MCF 10A (cell line): ENCODE data around the gene RUVBL2. TPM values are rescaled to one million over a fixed set of nuclear protein-coding genes. Genes with fewer than 3 reads are reported as not detected.
"Not testable (repeated sequence)": the region's sequence is repeated elsewhere in the genome, so short reads cannot be mapped to it uniquely, and the experiment has no call there.

ENCODE experiments used
- BruUV-seq: library from RNA; stranded (reverse); fragments of 400-500 nt; replicated peaks from 2 replicates; lab custom pipeline; 2021; lab: Mats Ljungman, UMichigan
- CTCF ChIA-PET: fragments of 300-600 bp; sonication (Branson Sonifier 250); formaldehyde crosslinking; extraction: SDS; loops from one replicate; lab custom pipeline; 2021; ENCODE audit warnings: antibody characterized with exemption, inconsistent platforms; lab: Yijun Ruan, JAX
- POLR2A ChIA-PET: fragments of 300-600, 350-650 bp; sonication (Branson Sonifier 250); formaldehyde crosslinking; extraction: SDS; loops from one replicate; lab custom pipeline; 2020; ENCODE audit warnings: antibody characterized with exemption, inconsistent platforms; lab: Yijun Ruan, JAX
- DNase-seq: peaks from one replicate; pipeline ENCODE4 v3.0.0-alpha.2; 2018; ENCODE audit not compliant: unreplicated experiment
- H3K27ac Mint-ChIP-seq: one replicate; pipeline ENCODE4 v1.8.0; 2022; ENCODE audit warnings: mild to moderate bottlenecking, low read depth, mixed read lengths; ENCODE audit not compliant: unreplicated experiment
- H3K27me3 Mint-ChIP-seq: one replicate; pipeline ENCODE4 v1.8.0; 2022; ENCODE audit warnings: mixed read lengths; ENCODE audit not compliant: insufficient read depth, unreplicated experiment
- H3K36me3 Mint-ChIP-seq: one replicate; pipeline ENCODE4 v1.8.0; 2022; ENCODE audit warnings: mild to moderate bottlenecking, moderate library complexity, mixed read lengths; ENCODE audit not compliant: insufficient read depth, unreplicated experiment
- H3K4me1 Mint-ChIP-seq: one replicate; pipeline ENCODE4 v1.8.0; 2022; ENCODE audit warnings: mixed read lengths; ENCODE audit not compliant: insufficient read depth, unreplicated experiment
- H3K4me3 Mint-ChIP-seq: one replicate; pipeline ENCODE4 v1.8.0; 2022; ENCODE audit warnings: mild to moderate bottlenecking, moderate library complexity, mixed read lengths; ENCODE audit not compliant: unreplicated experiment
- H3K9me3 Mint-ChIP-seq: one replicate; pipeline ENCODE4 v1.8.0; 2022; ENCODE audit warnings: mixed read lengths; ENCODE audit not compliant: unreplicated experiment
- CTCF ChIP-seq: fragments of 200-600 bp; IDR thresholded peaks from one replicate; pipeline ENCODE4 v1.8.0; 2022; ENCODE audit warnings: antibody characterized with exemption, mild to moderate bottlenecking; ENCODE audit not compliant: unreplicated experiment
- intact Hi-C: fragments of 100-400 bp; cut with micrococcal nuclease; formaldehyde crosslinking; loops from 2 replicates; pipeline ENCODE4 v1.14.1; 2022
- total RNA-seq: library from RNA; stranded (reverse); gene quantifications from 2 replicates; pipeline ENCODE4 v1.2.3, GENCODE V29; 2022

RUVBL2 gene
- total RNA-seq, 1 experiment from 2014 or later = 156 TPM

- Mint-ChIP-seq H3K4me3 (no peak overlapping the region), H3K27me3 (no peaks in the 10 kb centered on the region), H3K4me1 (peaks cover 12% of the 10 kb centered on the region), H3K9me3 (no peaks in the 10 kb centered on the region), H3K27ac (peak overlapping the region; percentile 84), H3K36me3 (no peaks in the 10 kb centered on the region)
- DNase-seq = no peak
- no TSS peak for BruUV-seq
- CTCF ChIA-PET = no interaction called here
- POLR2A ChIA-PET = no interaction called here
- intact Hi-C loops = no loop called here
- no peak for TF ChIP-seq CTCF
Observed at GRCh38 chr19:49042177-49042576, 48.5 kb downstream of the RUVBL2 start.

GRCh38 chr19:49042666-49043065 is 49.0 kb downstream of the RUVBL2 start:
- H3K27me3 Mint-ChIP-seq, POLR2A ChIA-PET, H3K9me3 Mint-ChIP-seq, H3K36me3 Mint-ChIP-seq, intact Hi-C loops, DNase-seq, CTCF ChIA-PET, H3K4me3 Mint-ChIP-seq, BruUV-seq, H3K27ac Mint-ChIP-seq: not testable (repeated sequence)
- H3K4me1 Mint-ChIP-seq = peaks cover 12% of the 10 kb centered on the region

- H3K4me3 Mint-ChIP-seq, intact Hi-C loops, CTCF ChIA-PET, BruUV-seq, H3K36me3 Mint-ChIP-seq, H3K27me3 Mint-ChIP-seq, H3K27ac Mint-ChIP-seq, DNase-seq, H3K9me3 Mint-ChIP-seq: not testable (repeated sequence)
- H3K4me1 Mint-ChIP-seq = peaks cover 11% of the 10 kb centered on the region
- POLR2A ChIA-PET = interaction anchor here (0.6 kb wide), 1 partner anchor 417 kb away, joined by 3 read pairs; no protein-coding TSS in a partner anchor
Observed at GRCh38 chr19:49043548-49043947, 49.9 kb downstream of the RUVBL2 start, which contains the start of gene CGB5. Gene CGB5, plus strand, starts transcription at chr19:49043848. Its CDS starts 362 bp downstream, at chr19:49044210.

GRCh38 chr19:49049011-49049410 is 55.3 kb downstream of the RUVBL2 start, which contains the start of gene CGB8:
Gene CGB8, minus strand, starts transcription at chr19:49049111. Its CDS starts 372 bp downstream, at chr19:49048739.
- H3K4me1 Mint-ChIP-seq, H3K4me3 Mint-ChIP-seq, H3K36me3 Mint-ChIP-seq, intact Hi-C loops, H3K9me3 Mint-ChIP-seq, CTCF ChIA-PET, DNase-seq, BruUV-seq, H3K27ac Mint-ChIP-seq, H3K27me3 Mint-ChIP-seq, POLR2A ChIA-PET: not testable (repeated sequence)

- H3K27me3 Mint-ChIP-seq, intact Hi-C loops, H3K9me3 Mint-ChIP-seq, DNase-seq, BruUV-seq, CTCF ChIA-PET, H3K36me3 Mint-ChIP-seq, H3K4me1 Mint-ChIP-seq, H3K4me3 Mint-ChIP-seq: not testable (repeated sequence)
- H3K27ac Mint-ChIP-seq = peak overlapping the region; percentile 89
- POLR2A ChIA-PET = interaction anchor here (0.6 to 1.0 kb wide), 3 partner anchors 8 to 57 kb away, joined by 3 to 5 read pairs (median 4); partner anchors contain the start of gene GYS1
Observed at GRCh38 chr19:49049834-49050233, 56.1 kb downstream of the RUVBL2 start.

- peak overlapping the region; percentile 19 for H3K4me3 Mint-ChIP-seq
- CTCF ChIA-PET, H3K4me1 Mint-ChIP-seq, intact Hi-C loops, BruUV-seq, H3K9me3 Mint-ChIP-seq, H3K27me3 Mint-ChIP-seq, H3K36me3 Mint-ChIP-seq: not testable (repeated sequence)
- DNase-seq = peak; percentile 65
- POLR2A ChIA-PET = interaction anchor here (0.6 to 1.0 kb wide), 4 partner anchors 9 to 439 kb away, joined by 3 to 5 read pairs (median 4); partner anchors contain the start of gene GYS1
- peak overlapping the region; percentile 89 for H3K27ac Mint-ChIP-seq
Observed at GRCh38 chr19:49050376-49051033, 56.8 kb downstream of the RUVBL2 start.
